ENCODE results near the gene RYR1. TPM values are rescaled to one million over a fixed set of nuclear protein-coding genes. Genes with fewer than 3 reads are reported as not detected.

The RYR1 gene
- total RNA-seq, 4 donors from 2014 or later: 1.5 to 8.8 (median 4.4) TPM

- TF ChIP-seq CTCF (IDR thresholded peaks at IDR 0.05; ENCODE audit: low read depth): no peak
Observed at GRCh38 chr19:38455031-38455430, 21.5 kb downstream of the RYR1 start.

GRCh38 chr19:38457202-38457601 lies 23.7 kb downstream of the RYR1 start:
- TF ChIP-seq CTCF (IDR thresholded peaks at IDR 0.05; ENCODE audit: low read depth): no peak

- no peak for TF ChIP-seq CTCF (IDR thresholded peaks at IDR 0.05; ENCODE audit: low read depth)
Observed at GRCh38 chr19:38457690-38458405, 24.4 kb downstream of the RYR1 start.

GRCh38 chr19:38458991-38459390 lies 25.5 kb downstream of the RYR1 start:
- TF ChIP-seq CTCF (IDR thresholded peaks at IDR 0.05; ENCODE audit: low read depth): no peak

- TF ChIP-seq CTCF (IDR thresholded peaks at IDR 0.05; ENCODE audit: low read depth): no peak
Observed at GRCh38 chr19:38463365-38463764, 29.9 kb downstream of the RYR1 start.

- TF ChIP-seq CTCF (IDR thresholded peaks at IDR 0.05; ENCODE audit: low read depth): no peak
Observed at GRCh38 chr19:38464421-38465082, 31.1 kb downstream of the RYR1 start.

GRCh38 chr19:38466050-38466449 lies 32.6 kb downstream of the RYR1 start:
- no peak for TF ChIP-seq CTCF (IDR thresholded peaks at IDR 0.05; ENCODE audit: low read depth)
